ENCODE data around the gene MMAB.

The MMAB gene

GRCh38 chr12:109588461-109589239 lies 15.3 kb upstream of the MMAB start:
- no peak for TF ChIP-seq TAF1 (IDR thresholded peaks at IDR 0.05; ENCODE audit: borderline replicate concordance, insufficient read depth, low read length)
- no peak for TF ChIP-seq SIN3A (IDR thresholded peaks at IDR 0.05; ENCODE audit: borderline replicate concordance, insufficient read depth, low read length)
- TF ChIP-seq POLR2AphosphoS5 (IDR thresholded peaks at IDR 0.05; ENCODE audit: low read depth, low read length): no peak
- no peak for TF ChIP-seq FOXP2 (optimal IDR thresholded peaks at IDR 0.05; ENCODE audit: borderline replicate concordance, extremely low read depth, extremely low read length, insufficient read depth)
- TF ChIP-seq REST (IDR thresholded peaks at IDR 0.05; ENCODE audit: insufficient read depth in 1 of 2, low read depth in 2 of 2, low read length in 2 of 2): no peak

GRCh38 chr12:109587921-109588320 lies 14.6 kb upstream of the MMAB start:
- TF ChIP-seq SIN3A (IDR thresholded peaks at IDR 0.05; ENCODE audit: borderline replicate concordance, insufficient read depth, low read length): no peak
- TF ChIP-seq FOXP2 (optimal IDR thresholded peaks at IDR 0.05; ENCODE audit: borderline replicate concordance, extremely low read depth, extremely low read length, insufficient read depth): no peak
- no peak for TF ChIP-seq REST (IDR thresholded peaks at IDR 0.05; ENCODE audit: insufficient read depth in 1 of 2, low read depth in 2 of 2, low read length in 2 of 2)

GRCh38 chr12:109586385-109587296 lies 13.3 kb upstream of the MMAB start:
- TF ChIP-seq FOXP2 (optimal IDR thresholded peaks at IDR 0.05; ENCODE audit: borderline replicate concordance, extremely low read depth, extremely low read length, insufficient read depth) (no peak), TAF1 (IDR thresholded peaks at IDR 0.05; ENCODE audit: borderline replicate concordance, insufficient read depth, low read length) (no peak), SIN3A (IDR thresholded peaks at IDR 0.05; ENCODE audit: borderline replicate concordance, insufficient read depth, low read length) (no peak), POLR2AphosphoS5 (IDR thresholded peaks at IDR 0.05; ENCODE audit: low read depth, low read length) (no peak), REST (IDR thresholded peaks at IDR 0.05; ENCODE audit: insufficient read depth in 1 of 2, low read depth in 2 of 2, low read length in 2 of 2) (no peak)

GRCh38 chr12:109583733-109584132 lies 10.4 kb upstream of the MMAB start:
- no peak for TF ChIP-seq SIN3A (IDR thresholded peaks at IDR 0.05; ENCODE audit: borderline replicate concordance, insufficient read depth, low read length)
- TF ChIP-seq TAF1 (IDR thresholded peaks at IDR 0.05; ENCODE audit: borderline replicate concordance, insufficient read depth, low read length): no peak
- TF ChIP-seq POLR2AphosphoS5 (IDR thresholded peaks at IDR 0.05; ENCODE audit: low read depth, low read length): no peak
- TF ChIP-seq REST (IDR thresholded peaks at IDR 0.05; ENCODE audit: insufficient read depth in 1 of 2, low read depth in 2 of 2, low read length in 2 of 2): no peak
- TF ChIP-seq FOXP2 (optimal IDR thresholded peaks at IDR 0.05; ENCODE audit: borderline replicate concordance, extremely low read depth, extremely low read length, insufficient read depth): no peak
